Stimulated activated CD4-positive, alpha-beta T cell treated with anti-CD3 and anti-CD28 coated beads, TNF-alpha, amount 100 ng/mL, for 24 hours (primary cell): ENCODE results near the gene FBXO36.
A peak's percentile ranks its signal among the peaks of the same experiment; 100 is the strongest.

Source experiments
- DNase-seq, 3 experiments: peaks; one replicate each; pipeline ENCODE4 v3.0.0-alpha.2; 2020; ENCODE audit warnings: low read depth in 3 of 3

FBXO36 gene

GRCh38 chr2:229970406-229970805, 48.1 kb downstream of the FBXO36 start:
- DNase-seq = no peak

DNA sequence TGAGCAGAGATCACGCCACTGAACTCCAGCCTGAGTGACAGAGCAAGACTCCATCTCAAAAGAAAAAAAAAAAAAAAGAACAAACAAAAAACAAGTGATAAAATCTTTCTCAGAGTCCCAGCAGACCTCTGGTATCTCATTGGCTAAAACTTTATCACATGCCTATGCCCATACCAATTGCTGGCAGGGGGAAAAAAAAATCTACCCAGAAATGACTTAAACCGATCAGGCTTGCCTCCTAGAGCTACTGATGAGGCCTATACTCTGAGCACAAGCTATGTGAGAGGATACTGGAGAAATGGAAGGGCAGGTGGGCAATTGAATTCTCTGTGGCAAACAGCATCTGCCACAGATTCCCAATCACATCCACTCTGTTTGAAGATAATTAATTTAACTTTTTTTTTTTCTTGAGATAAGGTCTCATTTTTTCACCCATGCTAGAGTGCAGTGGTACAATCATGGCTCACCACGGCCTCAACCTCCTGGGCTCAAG, 49.0 kb downstream of the FBXO36 start:
- DNase-seq = no peak

DNA sequence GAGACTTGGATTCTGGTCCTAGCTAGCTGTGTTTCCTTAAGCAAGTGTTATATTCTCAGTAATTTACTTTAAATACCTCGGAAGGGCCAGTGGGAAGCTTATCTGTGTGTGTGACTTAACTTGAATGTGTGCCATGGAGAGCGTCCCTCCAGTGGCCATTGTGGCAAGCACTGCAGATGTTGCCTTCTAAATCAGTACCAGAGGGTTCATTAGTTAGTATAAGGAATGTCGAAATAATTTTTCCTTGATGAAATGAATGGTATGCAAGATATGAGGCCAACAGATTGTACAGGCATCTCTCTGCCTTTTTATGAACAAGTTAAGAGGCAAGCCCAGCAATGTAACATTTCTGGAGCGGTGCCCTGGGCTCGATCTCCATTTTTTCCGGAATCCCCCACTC, 52.0 kb downstream of the FBXO36 start:
- DNase-seq = no peak

GRCh38 chr2:229980431-229981184, 58.3 kb downstream of the FBXO36 start:
- DNase-seq = peak in 1 of 3 experiments; percentile 4

DNA sequence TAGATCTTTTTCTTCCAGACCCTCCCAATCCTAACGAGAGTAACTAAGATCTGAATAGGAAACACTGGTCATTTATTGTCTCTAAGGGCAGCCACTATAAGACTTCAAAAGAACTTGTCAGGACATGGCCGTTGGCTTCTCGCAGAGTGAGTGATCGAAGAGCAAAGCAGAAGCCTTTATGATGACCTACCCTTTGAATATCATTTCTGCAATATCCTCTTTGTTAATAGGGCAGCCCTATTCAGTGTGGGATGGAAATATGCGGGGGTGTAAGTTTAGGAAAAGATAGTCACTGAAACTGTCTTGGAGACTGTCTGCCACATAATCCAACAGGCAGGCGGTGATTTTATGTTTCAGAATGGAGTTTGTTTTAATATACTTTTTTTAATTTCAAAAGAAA, 70.9 kb downstream of the FBXO36 start:
- DNase-seq = no peak

DNA sequence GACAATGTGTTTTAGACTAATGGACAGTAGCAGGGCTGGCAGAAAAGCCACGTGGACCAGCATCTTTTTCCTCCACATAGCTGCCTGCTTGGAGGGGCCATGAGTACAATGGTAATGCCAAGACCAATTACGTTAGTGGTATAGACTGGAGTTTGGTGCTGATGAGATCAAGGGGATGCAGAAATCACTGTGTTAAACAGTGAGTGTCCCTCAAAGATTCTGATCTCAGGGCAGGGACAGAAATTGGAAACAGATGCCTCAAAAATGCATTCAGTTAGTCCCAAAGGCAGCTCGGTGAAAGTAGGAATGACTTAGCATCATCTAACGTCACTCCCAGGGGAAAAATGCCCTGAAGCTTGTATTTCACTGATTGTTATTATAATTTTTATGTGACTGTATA, 74.0 kb downstream of the FBXO36 start:
- DNase-seq = no peak

DNA sequence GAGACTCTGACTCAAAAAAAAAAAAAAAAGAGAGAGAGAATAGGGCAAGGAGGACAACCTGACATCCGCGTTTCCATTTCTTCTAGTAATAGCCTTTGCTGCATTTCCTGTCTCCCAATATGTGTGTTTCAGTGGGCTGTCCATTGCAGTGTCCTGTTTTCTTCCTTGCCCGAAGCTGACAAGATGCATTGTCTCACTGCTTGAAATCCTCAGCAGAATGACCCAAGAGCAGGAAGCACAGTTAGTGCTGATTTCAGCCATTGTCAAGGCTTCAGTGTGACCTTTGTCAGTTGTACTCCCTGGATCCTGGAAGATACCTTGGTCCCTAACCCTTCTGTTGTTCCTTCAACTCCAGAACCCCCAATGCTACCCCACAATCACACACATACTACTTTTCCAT, 75.3 kb downstream of the FBXO36 start:
- no peak for DNase-seq

- no peak for DNase-seq
These were observed 78.0 kb downstream of the FBXO36 start for GRCh38 chr2:230000118-230000841.

GRCh38 chr2:230007931-230008707, 85.8 kb downstream of the FBXO36 start:
- DNase-seq = peak; percentile 66 to 81 (median 77)

DNA sequence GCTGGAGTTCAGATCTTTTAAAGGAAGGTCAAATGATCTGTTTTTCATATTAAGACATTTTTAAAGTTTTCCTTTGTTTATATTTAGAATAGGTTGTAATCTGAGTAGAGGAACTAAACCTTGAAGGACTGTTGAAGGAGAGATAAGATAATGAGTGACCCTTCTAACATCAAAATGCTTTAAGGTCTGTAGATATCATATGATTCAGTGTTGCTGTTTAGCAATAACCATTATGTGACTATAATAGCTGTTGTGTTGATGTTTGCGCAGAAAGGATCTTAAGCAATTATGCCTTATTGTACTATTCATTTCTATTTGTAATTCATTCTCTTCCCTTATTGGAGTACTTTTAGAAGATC, 86.4 kb downstream of the FBXO36 start:
- no peak for DNase-seq

DNA sequence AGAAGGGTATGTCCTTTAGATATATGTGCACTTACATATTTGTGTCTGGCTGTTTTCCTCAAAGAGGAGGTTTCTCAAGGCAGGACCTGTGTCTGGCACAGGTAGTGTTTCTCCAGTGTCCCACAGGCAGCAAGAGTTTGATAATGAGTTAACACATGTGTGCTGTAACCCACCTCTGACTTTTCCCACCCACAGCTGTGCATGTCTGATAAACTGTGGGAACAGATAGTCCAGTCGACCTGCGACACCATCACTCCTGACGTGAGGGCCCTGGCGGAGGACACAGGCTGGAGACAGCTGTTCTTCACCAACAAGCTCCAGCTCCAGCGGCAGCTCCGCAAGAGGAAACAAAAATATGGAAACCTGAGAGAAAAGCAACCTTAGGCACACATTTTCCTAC, 88.2 kb downstream of the FBXO36 start:
- no peak for DNase-seq

DNA sequence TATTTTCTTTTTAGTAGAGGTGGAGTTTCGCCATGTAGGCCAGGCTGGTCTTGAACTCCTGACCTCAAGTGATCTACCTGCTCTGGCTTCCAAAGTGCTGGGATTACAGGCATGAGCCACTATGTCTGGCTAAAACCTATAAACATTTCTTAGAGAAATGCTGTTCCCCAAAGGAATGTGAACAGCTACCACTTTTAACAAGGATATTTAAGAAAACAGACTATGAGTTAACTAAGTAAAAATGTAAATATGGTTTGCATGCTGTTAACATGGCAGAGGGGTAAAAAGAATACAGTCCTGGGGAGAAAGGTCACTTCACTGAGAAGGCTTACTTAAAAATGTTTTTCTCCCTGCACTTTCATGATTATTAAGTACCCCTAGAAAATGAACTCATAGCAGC, 89.3 kb downstream of the FBXO36 start:
- DNase-seq = no peak

DNA sequence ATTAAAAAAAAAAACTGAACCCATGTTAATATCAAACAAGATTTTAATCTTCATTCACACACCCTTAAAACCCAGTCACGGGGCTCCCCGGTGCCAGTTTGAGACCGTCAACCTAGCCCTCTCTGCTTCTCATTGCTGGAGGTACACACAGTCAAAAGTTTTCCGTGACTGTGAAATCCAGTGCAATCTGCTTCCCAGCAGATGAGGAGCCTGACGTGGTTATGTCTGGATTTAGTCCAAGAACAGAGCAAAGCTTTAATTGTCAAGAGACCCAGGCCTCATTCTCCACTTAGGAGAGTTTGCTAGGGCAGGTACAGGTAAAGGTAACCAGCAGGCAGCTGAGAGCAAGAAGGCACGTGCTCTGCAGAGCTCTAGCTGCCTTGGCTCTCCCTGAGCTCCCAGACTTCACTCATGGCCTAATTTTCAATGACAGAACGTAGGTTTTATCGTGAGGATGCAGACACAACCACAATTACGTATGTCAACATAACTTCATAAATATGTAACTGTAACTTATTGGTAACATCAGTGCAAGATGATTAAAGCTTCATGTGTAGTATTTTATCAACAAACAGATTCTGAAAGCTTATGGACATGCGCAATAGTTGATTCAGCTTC, 90.1 kb downstream of the FBXO36 start:
- DNase-seq = no peak

GRCh38 chr2:230016844-230017243, 94.5 kb downstream of the FBXO36 start:
- DNase-seq = no peak

DNA sequence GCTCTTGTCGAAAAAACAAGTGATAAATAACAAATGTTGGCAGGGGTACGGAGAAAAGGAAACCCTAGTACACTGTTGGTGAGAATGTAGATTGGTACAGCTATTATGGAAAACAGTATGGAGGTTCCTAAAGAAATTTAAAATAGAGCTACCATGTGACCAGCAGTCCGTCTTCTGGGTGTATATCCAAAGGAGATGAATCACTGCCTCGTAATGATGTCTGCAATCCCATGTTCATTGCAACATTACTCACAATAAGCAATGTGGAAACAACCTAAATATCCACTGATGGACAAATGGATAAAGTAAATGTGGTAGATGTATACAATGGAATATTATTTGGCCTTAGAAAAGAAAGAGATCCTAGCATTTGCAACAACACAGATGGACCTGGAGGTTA, 95.8 kb downstream of the FBXO36 start:
- no peak for DNase-seq

- DNase-seq = no peak
These were observed 97.4 kb downstream of the FBXO36 start for GRCh38 chr2:230019742-230020141.

DNA sequence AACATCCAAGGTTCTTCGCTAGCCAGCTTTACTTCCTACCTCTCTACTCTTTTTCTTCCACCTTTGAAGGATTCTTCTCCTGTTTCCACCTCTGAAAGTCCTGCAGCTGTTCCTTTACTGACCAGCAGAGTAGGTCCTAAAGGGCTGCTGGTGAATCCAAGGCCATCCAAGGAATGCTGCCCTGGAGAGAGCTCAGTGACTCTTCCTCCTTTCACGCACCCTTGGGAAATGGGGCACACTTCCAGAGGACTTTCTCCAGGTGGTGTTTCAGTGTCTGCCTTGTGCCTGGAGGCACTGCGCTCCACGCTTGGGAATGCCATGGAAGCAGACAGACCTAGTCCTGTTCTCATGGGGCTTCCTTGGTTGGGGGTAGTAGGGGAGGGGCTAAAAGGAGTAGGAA, 101.0 kb downstream of the FBXO36 start:
- no peak for DNase-seq

- no peak for DNase-seq
These were observed 119.9 kb downstream of the FBXO36 start for GRCh38 chr2:230042195-230042594.

DNA sequence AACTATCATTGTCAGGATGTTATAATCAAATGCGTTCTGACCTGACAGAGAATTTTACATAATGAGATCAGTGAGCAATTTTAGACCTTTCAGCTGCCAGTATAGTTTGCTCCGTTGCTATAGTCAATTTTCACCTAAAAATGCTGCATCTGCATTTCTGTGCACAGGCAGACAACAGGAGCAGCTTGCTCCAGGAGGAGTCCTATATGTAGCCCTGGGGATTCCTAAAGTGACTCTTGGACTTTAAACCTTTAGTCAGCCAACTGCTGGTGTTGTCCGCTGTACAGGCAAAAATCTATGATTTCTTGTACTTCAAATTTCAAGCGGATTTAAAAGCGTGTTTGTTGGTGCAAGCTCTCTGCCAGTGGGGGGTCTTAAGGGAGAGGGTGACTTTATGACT, 120.7 kb downstream of the FBXO36 start:
- DNase-seq = no peak

DNA sequence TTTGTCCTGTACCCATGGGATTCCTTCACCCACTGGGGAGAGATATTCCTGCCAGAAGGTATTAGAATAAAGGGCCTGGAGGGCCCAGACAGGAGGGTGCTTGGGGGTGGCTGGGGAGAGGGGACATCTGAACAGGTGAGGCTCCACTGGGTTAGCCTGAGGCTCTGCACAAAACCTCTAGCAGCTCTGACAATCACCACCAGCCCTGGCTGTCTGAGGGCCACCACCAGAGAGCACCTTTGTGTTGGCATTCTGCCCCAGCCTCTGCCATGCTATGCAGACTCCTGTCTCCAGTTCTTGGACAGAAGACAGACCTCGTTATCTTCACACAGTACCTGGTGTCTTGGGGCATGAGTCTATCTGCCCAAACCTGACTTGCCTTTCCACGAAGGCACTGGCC, 121.2 kb downstream of the FBXO36 start:
- DNase-seq = no peak

GRCh38 chr2:230046491-230046890, 124.2 kb downstream of the FBXO36 start:
- DNase-seq = no peak

DNA sequence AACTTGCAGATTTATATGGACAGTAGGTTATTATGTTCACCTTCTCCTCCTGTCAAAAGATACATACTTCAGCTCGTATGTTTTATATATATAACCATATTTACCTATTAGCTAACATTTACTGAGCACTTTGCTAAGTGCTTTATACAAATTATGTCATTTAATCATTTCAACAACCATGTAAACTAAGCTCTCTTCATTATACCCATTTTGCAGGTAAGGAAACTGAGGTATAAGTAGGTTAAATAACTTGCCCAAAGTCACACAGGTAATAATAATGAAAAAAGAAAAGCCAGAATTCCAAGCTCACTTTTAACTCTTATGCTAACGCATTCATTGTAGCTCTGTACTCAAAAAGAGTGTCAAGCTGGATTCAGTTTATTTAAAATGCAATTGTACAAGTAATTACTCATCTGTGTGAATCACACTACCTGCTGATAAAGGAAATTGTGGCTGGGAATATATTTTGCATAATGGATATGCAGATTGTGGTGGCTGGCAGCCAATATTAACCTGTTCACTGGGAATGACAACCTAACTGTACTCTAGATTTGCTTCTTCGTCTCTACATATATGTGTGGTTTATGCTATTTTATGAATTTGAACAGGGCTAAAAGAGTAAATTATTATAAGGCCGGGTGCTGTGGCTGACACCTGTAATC, 125.8 kb downstream of the FBXO36 start:
- no peak for DNase-seq
